Peyer's patch (tissue), 4 donors: Measurements from ENCODE around the gene TPD52L2.

Experiments used
- POLR2A ChIP-seq, 2 donors: fragments of 450-650 bp; IDR thresholded peaks; one replicate each; pipeline ENCODE4 v1.5.1; 2017; ENCODE audit warnings: antibody characterized with exemption in 2 of 2, mild to moderate bottlenecking in 2 of 2, moderate library complexity in 2 of 2
- TF ChIP-seq, protein P1 (sequence below), 6 experiments: fragments of 450-650 bp in 4 of 6; fragments of 200-600 bp in 2 of 6; sonication (generic) in 1 of 6; IDR thresholded peaks; one replicate each; pipeline ENCODE4 v1.5.1; 2017 to 2019; ENCODE audit warnings: antibody characterized with exemption in 6 of 6, mild to moderate bottlenecking in 3 of 6, moderate library complexity in 1 of 6

DNA sequence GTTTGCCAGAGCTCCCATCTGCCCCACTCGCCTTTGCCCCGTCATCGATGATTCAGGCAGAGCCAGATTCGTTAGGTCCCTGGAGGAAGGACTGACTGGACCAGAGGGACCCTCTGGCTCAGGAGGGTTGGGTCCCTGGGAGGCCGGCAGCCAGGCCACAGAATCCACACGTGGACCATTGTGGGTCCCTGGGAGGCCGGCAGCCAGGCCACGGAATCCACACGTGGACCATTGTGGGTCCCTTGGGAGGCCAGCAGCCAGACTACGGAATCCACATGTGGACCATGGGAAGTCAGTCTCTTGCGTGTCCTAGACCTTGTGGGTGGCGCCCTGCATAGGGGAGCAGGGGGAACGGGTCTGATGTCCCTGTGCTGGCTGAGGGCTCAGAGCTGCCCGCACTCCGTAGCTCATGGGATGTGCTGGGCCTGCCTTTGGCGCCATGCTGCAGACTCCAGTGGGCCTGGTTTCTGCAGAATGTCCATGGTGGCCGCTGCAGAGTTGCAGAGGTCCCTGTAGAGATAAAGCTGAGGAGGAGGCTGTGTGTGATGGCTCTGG is 67.6 kb downstream of the TPD52L2 start:
- TF ChIP-seq, protein P1, sequence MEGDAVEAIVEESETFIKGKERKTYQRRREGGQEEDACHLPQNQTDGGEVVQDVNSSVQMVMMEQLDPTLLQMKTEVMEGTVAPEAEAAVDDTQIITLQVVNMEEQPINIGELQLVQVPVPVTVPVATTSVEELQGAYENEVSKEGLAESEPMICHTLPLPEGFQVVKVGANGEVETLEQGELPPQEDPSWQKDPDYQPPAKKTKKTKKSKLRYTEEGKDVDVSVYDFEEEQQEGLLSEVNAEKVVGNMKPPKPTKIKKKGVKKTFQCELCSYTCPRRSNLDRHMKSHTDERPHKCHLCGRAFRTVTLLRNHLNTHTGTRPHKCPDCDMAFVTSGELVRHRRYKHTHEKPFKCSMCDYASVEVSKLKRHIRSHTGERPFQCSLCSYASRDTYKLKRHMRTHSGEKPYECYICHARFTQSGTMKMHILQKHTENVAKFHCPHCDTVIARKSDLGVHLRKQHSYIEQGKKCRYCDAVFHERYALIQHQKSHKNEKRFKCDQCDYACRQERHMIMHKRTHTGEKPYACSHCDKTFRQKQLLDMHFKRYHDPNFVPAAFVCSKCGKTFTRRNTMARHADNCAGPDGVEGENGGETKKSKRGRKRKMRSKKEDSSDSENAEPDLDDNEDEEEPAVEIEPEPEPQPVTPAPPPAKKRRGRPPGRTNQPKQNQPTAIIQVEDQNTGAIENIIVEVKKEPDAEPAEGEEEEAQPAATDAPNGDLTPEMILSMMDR (IDR thresholded peaks at IDR 0.05), result no peak
- TF ChIP-seq POLR2A (IDR thresholded peaks at IDR 0.05), result no peak
